Spinal cord (tissue), 10 donors: ENCODE data around the gene PLEKHA1. TPM values are rescaled to one million over a fixed set of nuclear protein-coding genes. Genes with fewer than 3 reads are reported as not detected.

Experiments
- DNase-seq, 6 donors: peaks; one replicate each; pipeline versions ENCODE4 v3.0.0 to v3.0.0-alpha.2; 2013 to 2015; ENCODE audit warnings: low spot score in 6 of 6, low read depth in 4 of 6
- H3K27ac ChIP-seq: one replicate; pipeline ENCODE4 v1.5.1; 2013; ENCODE audit warnings: low read depth, low read length, control low read depth
- H3K27me3 ChIP-seq: one replicate; pipeline ENCODE4 v1.6.1; 2013; ENCODE audit warnings: low read length; ENCODE audit not compliant: control insufficient read depth, insufficient read depth
- H3K36me3 ChIP-seq: one replicate; pipeline ENCODE4 v1.6.1; 2013; ENCODE audit warnings: low read length; ENCODE audit not compliant: control insufficient read depth, insufficient read depth
- H3K4me1 ChIP-seq: one replicate; pipeline ENCODE4 v1.6.1; 2013; ENCODE audit warnings: low read length; ENCODE audit not compliant: control insufficient read depth, insufficient read depth
- H3K4me3 ChIP-seq: one replicate; pipeline ENCODE4 v1.5.1; 2013; ENCODE audit warnings: low read depth, low read length, control low read depth
- H3K9me3 ChIP-seq: one replicate; pipeline ENCODE4 v1.6.1; 2013; ENCODE audit warnings: low read length; ENCODE audit not compliant: control insufficient read depth, insufficient read depth
- WGBS: methylation state at CpG from one replicate; pipeline ENCODE4 v1.1.5; 2013; ENCODE audit warnings: missing lambda C conversion rate; ENCODE audit not compliant: insufficient coverage; 5-methylcytosine and 5-hydroxymethylcytosine counted together
- polyA plus RNA-seq, 2 donors: library from polyadenylated mRNA; unstranded; fragments of 120-200 nt; gene quantifications; one replicate each; pipeline ENCODE4 v1.2.1, GENCODE V29; 2013; ENCODE audit not compliant: insufficient read length in 2 of 2
- total RNA-seq, 2 donors: library from RNA; depleted of rRNA in 1 of 2; stranded (reverse); fragments of 120-200 nt in 1 of 2; fragments of >200 nt in 1 of 2; gene quantifications; one replicate each; pipeline versions ENCODE4 v1.2.3 to v1.2.4, GENCODE V29; 2013 to 2014
- donor health status: healthy.

The PLEKHA1 gene
- total and polyA plus RNA-seq, 4 donors, result 43.4 to 119 (median 107) TPM

DNA sequence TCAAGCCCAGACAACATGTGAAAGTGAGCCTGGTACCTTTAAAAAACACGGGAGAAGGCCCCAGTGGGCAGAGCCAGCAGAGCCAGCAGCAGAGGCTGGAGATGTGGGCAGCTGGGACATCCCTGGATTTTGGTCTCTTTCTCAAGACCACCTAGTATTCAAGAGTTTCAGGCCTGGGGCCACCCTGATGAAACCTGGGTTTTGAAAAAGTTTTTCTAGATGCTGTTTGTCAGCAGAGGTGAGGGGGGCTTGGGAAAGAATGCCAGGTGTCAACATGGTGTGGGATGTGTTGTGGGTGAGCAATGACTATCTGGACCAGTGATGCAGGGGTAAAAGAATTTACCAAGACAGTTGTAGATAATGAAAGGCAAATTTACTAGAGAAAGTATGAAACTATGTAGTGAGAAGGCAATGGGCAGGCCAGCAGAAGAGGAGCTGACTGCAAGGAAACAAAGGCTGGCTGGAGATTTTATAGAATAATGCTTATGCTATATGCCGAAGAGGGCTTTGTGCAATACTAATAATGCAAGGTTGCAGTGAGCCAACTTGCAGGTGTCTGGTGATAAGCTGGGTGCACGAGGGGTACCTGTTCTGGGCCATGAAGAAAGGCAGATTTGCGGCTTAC lies 28.1 kb upstream of the PLEKHA1 start:
- Histone ChIP-seq H3K9me3 (peaks cover 2% of the 10 kb centered on the region), H3K4me1 (peaks cover 11% of the 10 kb centered on the region), H3K4me3 (no peak overlapping the region), H3K36me3 (no peaks in the 10 kb centered on the region), H3K27me3 (no peaks in the 10 kb centered on the region), H3K27ac (no peak overlapping the region)
- DNase-seq, result no peak
- WGBS, result 84% methylated on average over 4 of the region's 4 CpGs

DNA sequence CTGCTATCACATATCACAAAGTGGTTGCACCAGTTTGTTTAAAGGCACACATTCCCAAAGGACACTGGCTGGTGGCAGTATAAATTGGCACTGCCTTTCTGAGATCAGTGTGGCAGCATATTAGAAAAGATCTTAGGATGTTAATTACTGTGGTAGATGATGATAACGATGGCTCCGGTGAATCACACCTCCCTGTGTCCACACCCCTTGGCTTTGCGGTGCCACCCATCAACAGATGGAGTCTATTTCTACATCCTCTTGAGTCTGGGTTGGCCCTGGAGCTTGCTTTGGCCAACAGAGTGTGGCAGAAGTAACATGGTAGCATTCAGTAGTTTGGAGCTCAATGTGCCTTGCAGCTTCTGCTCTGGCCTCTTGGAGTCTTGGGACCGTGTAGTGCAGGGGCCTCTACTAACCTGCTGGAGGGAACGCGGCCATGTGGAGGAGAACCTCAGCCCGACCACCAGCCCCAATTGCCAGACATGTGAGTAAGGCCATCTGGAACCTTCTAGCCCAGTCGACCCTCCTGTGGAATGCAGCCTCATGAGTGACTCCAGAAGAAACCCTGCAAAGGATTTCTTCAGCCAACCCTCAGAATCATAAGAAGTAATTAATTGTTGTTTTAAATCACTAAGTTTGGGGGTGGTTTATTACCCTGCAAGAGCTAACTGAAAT lies 27.2 kb upstream of the PLEKHA1 start:
- Histone ChIP-seq H3K9me3 (peaks cover 2% of the 10 kb centered on the region), H3K4me3 (no peak overlapping the region), H3K4me1 (peaks cover 14% of the 10 kb centered on the region), H3K36me3 (no peaks in the 10 kb centered on the region), H3K27me3 (no peaks in the 10 kb centered on the region), H3K27ac (no peak overlapping the region)
- 86% methylated on average over 4 of the region's 8 CpGs for WGBS
- DNase-seq, result no peak

DNA sequence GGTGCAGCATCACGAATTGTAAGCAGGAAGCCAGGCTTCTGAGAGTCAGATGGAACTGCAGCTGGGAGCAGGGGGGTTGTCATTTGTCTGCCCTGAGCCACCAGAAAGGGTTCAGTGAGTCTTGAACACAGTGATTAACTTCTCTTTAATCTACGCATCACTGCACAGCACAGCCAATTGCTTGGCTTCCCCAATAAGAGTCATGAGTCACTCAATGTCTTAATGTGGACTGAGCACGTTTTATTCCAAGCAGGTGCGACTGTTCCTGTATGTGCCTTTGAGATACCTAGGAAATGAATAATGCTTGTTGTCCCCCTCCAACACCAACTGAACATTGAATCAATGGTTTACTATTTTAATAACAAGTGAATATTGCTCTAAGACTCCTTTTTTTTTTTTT lies 26.0 kb upstream of the PLEKHA1 start:
- DNase-seq, result peak in 1 of 6 donors; percentile 54
- H3K27me3 ChIP-seq, result no peaks in the 10 kb centered on the region
- H3K36me3 ChIP-seq, result no peaks in the 10 kb centered on the region
- no peak overlapping the region for H3K4me3 ChIP-seq
- peaks cover 2% of the 10 kb centered on the region for H3K9me3 ChIP-seq
- H3K4me1 ChIP-seq, result peaks cover 15% of the 10 kb centered on the region
- WGBS, result no CpG with 5 or more reads among the region's 4 CpGs
- no peak overlapping the region for H3K27ac ChIP-seq

DNA sequence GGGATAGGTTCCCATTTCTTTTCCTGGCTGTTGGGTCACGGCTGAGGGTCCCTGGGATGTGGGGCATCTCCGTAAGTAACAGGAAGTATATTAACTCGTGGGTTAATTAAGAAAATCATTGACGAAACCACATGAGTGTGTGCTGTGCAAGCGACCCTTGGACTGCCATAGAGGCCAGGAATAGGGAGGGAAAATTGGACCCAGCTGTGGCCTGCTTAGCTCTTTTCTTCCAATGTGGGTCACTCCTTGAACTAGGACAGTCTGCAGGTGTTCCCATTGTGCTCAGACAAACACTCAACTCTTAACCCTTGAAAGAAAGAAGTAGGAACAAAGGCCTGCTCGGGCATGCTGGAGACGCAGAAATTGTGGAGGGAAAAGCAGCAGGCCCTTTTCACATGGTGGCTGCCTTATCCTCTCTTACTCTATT lies 25.6 kb upstream of the PLEKHA1 start:
- WGBS, result 52% methylated on average over 2 of the region's 7 CpGs
- Histone ChIP-seq H3K36me3 (no peaks in the 10 kb centered on the region), H3K27ac (no peak overlapping the region)

DNA sequence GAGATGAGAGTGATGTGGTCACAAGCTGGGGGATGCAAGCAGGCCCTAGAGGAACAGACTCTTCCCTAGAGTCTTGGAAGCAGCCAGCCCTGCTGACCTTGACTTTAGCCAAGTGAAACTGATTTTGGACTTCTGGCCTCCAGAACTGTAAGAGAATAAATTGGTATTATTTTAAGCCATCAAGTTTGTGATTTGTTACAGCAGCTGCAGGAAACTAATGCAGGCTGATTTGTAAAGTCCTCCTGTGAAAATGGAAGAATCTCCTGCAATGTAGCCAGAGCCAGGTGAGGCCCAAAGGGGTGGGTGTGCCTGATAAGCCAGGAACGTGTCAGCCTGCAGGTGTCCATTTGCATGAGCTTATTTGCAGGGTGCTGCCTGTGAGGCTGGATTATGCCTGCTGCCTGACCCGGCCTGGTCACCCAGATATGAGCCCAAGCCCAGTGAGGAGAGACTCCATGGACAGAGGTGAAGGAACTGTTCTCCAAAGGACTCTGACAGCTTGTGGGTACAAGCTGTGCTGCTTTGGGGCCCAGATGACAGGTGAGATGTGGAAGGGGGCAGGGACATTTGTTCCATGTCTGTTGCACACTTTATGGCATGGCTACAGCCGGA lies 24.6 kb upstream of the PLEKHA1 start:
- 89% methylated on average over 3 of the region's 3 CpGs for WGBS
- H3K4me1 ChIP-seq, result peaks cover 8% of the 10 kb centered on the region
- no peak for DNase-seq
- H3K36me3 ChIP-seq, result no peaks in the 10 kb centered on the region
- H3K4me3 ChIP-seq, result no peak overlapping the region
- no peaks in the 10 kb centered on the region for H3K27me3 ChIP-seq
- peaks cover 2% of the 10 kb centered on the region for H3K9me3 ChIP-seq
- H3K27ac ChIP-seq, result no peak overlapping the region

More for the DNA sequence above, 25.6 kb upstream of the PLEKHA1 start:
- Histone ChIP-seq H3K4me1 (peaks cover 15% of the 10 kb centered on the region), H3K4me3 (no peak overlapping the region), H3K27me3 (no peaks in the 10 kb centered on the region), H3K9me3 (peaks cover 2% of the 10 kb centered on the region)
- peak in 1 of 6 donors; percentile 24 for DNase-seq

DNA sequence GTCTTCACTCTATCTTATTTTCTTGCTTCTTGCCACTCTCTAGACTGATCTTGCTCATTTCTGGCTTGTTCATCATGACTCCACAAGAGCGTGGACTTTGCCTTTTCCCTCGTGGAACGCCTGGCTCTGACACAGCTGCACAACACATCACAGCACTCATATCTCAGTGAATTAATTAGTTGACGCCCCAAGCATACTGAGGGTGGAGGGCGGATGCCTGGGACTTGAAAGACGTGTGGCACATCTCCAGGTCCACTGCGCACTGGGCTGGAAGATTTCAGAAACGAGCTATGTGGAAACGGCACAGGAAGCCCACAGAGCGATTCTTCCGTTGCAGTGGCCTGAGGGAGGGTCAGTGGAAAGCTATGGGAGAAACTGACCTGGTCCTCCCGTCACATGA lies 23.6 kb upstream of the PLEKHA1 start:
- no peak overlapping the region for H3K27ac ChIP-seq
- H3K4me1 ChIP-seq, result peaks cover 4% of the 10 kb centered on the region
- H3K27me3 ChIP-seq, result no peaks in the 10 kb centered on the region
- DNase-seq, result no peak
- peaks cover 2% of the 10 kb centered on the region for H3K9me3 ChIP-seq
- 95% methylated on average over 11 of the region's 12 CpGs for WGBS
- H3K36me3 ChIP-seq, result no peaks in the 10 kb centered on the region
- no peak overlapping the region for H3K4me3 ChIP-seq

DNA sequence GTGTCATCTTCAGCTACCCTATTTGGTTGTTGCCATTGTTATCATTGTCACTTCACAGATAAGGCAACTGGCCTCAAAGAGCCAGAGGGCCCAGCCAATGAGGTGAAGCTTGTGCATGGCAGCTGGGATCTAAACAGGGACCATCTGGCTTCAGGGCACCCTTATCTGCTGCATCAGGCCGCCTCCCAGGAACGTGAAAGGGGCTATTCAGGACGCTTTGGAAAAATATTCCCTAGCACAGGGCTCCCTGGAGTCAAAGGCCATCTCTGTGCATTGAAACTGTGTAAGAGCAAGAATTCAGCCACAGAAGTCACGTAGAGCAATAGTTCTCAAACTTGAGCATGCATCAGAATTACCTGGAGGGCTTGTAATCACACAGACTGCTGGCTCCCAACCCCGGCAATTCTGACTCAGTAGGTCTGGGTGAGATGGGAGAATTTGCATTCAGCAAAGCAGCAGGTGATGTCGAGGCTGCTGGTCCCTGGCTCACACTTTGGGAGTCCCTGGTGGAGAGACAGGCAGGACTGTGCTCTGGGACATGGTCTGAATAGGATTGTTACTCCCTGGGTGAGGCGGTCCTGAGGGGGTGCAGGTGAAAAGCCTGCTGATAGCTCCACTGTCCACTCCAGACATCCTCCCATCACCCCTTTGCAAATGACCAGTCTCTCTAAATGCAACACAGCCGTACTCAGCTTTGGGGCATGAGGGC lies 21.5 kb upstream of the PLEKHA1 start:
- H3K27ac ChIP-seq, result no peak overlapping the region

DNA sequence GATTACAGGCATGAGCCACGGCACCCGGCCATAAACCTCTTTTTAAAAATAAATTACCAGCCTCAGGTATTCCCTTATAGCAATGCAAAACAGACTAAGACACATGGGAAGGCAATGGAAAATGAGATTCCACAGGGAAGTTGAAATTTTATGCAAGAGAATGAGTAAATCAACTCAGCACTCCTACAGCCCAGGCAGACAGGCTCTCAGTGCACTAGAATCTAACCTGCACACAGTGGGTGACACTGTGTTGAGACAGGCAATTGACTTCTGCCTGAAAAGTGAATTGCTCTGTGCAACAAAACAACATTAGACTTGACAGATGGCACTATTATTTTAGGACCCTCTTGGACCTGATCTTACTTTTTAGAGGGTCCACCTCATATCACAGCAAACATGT lies 20.1 kb upstream of the PLEKHA1 start:
- Histone ChIP-seq H3K4me1 (peaks cover 4% of the 10 kb centered on the region), H3K27me3 (no peaks in the 10 kb centered on the region), H3K27ac (no peak overlapping the region), H3K9me3 (no peaks in the 10 kb centered on the region), H3K4me3 (no peak overlapping the region), H3K36me3 (no peaks in the 10 kb centered on the region)
- WGBS, result no CpG with 5 or more reads among the region's 2 CpGs
- DNase-seq, result no peak

More for the DNA sequence above, 21.5 kb upstream of the PLEKHA1 start:
- Histone ChIP-seq H3K27me3 (no peaks in the 10 kb centered on the region), H3K4me3 (no peak overlapping the region), H3K9me3 (no peaks in the 10 kb centered on the region), H3K36me3 (no peaks in the 10 kb centered on the region), H3K4me1 (peaks cover 4% of the 10 kb centered on the region)
- DNase-seq, result no peak
- 62% methylated on average over 7 of the region's 8 CpGs for WGBS

DNA sequence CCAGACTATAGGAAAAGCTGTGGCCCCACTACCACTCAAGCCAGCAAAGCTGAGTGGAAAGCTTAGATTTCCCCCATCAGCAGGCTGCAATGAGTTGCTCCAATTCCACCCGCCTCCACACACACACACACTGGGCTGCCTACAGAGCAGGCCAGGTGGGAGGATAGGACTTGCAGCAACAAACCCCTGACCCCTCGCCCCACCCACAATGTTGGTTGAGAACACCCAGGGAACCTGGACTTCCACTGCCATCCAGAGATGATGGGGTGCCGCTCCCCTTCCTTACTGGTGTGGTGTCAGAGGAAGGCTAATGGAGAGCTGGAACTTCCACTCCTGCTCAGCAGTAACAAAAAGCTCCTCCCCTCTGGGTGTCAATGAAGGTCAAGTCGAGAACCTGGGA lies 16.8 kb upstream of the PLEKHA1 start:
- peaks cover 8% of the 10 kb centered on the region for H3K4me1 ChIP-seq

More for the DNA sequence above, 16.8 kb upstream of the PLEKHA1 start:
- Histone ChIP-seq H3K27me3 (no peaks in the 10 kb centered on the region), H3K36me3 (no peaks in the 10 kb centered on the region), H3K9me3 (no peaks in the 10 kb centered on the region), H3K4me3 (no peak overlapping the region), H3K27ac (no peak overlapping the region)
- WGBS, result no CpG with 5 or more reads among the region's 4 CpGs
- DNase-seq, result no peak
